SH-SY5Y (cell line): ENCODE data around the gene THAP6.

Experiments
- GATA2 ChIP-seq: IDR thresholded peaks from 2 replicates; pipeline ENCODE4 v1.6.1; 2011; ENCODE audit warnings: mild to moderate bottlenecking, low read depth, low read length
- GATA3 ChIP-seq: IDR thresholded peaks from 2 replicates; pipeline ENCODE4 v1.6.1; 2011; ENCODE audit warnings: low read depth, mild to moderate bottlenecking, low read length, moderate library complexity

GRCh38 chr4:75511841-75512240 lies 2.4 kb upstream of the THAP6 start:
- no peak for TF ChIP-seq GATA2
- no peak for TF ChIP-seq GATA3
